ENCODE measurements around the gene CACNA1A.

- TF ChIP-seq CTCF (IDR thresholded peaks at IDR 0.05) (no peak), POLR2A (IDR thresholded peaks at IDR 0.05) (no peak)
Measured at GRCh38 chr19:13554506-13555240, 48.4 kb upstream of the CACNA1A start.
